Measurements from ENCODE around the gene OSBPL2.

Gene OSBPL2

GRCh38 chr20:62323146-62323979 is 85.0 kb downstream of the OSBPL2 start:
- TF ChIP-seq CTCF (conservative IDR thresholded peaks at IDR 0.05; ENCODE audit: low read depth, low read length): no peak
- no peak overlapping the region for H3K4me3 ChIP-seq (ENCODE audit: low read length)

GRCh38 chr20:62323980-62324906 is 85.9 kb downstream of the OSBPL2 start:
- TF ChIP-seq CTCF (conservative IDR thresholded peaks at IDR 0.05; ENCODE audit: low read depth, low read length): no peak
- DNase-seq (ENCODE audit: low read depth): no peak
- no peak overlapping the region for H3K4me3 ChIP-seq (ENCODE audit: low read length)

More at GRCh38 chr20:62323146-62323979, 85.0 kb downstream of the OSBPL2 start:
- DNase-seq (ENCODE audit: low read depth): no peak

GRCh38 chr20:62325172-62325905 is 87.0 kb downstream of the OSBPL2 start:
- no peak for DNase-seq (ENCODE audit: low read depth)
- no peak overlapping the region for H3K4me3 ChIP-seq (ENCODE audit: low read length)
- no peak for TF ChIP-seq CTCF (conservative IDR thresholded peaks at IDR 0.05; ENCODE audit: low read depth, low read length)

- DNase-seq (ENCODE audit: low read depth): no peak
- H3K4me3 ChIP-seq (ENCODE audit: low read length): no peak overlapping the region
- TF ChIP-seq CTCF (conservative IDR thresholded peaks at IDR 0.05; ENCODE audit: low read depth, low read length): no peak
Measured at GRCh38 chr20:62326559-62326958, 88.2 kb downstream of the OSBPL2 start.

GRCh38 chr20:62326959-62327725 is 88.8 kb downstream of the OSBPL2 start:
- no peak for TF ChIP-seq CTCF (conservative IDR thresholded peaks at IDR 0.05; ENCODE audit: low read depth, low read length)
- H3K4me3 ChIP-seq (ENCODE audit: low read length): no peak overlapping the region
- DNase-seq (ENCODE audit: low read depth): no peak
